ENCODE measurements around the gene HES5.

HES5 gene

DNA sequence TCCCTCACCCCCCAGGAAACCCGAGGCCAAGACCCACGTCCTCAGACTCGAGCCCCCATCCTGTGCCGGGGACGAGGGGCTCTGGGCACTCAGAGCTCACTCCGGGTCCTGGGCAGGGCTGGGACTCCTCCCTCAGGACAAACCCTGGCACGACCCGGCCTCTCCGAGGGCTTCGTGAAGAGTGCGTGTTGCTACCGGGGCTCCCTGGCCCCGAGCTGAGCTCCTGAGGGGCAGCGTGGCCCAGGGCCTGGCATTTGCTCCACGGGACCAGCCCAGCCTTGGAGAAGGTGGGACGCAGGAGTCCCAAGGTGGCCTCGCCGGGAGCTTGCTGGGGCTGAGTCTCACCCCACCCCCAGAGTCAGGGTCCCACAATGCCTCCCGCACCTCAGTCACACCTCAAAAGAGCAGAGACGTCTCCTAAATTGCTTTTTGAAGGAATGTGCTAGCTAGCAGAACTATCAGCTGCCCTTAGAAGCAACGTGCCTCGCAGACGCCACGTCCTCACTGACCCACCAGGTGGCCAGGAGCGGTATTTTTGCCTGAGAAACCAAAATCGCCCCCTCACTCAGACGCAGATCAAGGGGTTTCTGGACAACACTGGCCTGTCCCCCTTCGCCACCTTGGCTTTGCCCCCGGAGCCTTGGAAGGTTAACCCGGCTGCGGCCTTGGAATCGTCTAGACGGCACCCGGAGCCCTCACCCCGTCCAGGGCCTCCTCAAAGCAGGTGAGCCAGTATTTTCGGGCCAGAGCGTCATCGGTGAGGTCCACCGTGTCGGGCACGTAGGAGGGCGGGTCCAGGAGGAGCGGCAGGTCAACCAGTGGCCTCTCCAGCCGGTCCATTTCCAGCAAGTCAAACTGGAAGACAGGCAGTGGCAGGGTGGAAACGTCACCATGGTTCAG, 14.9 kb downstream of the HES5 start:
- DNase-seq: no peak

GRCh38 chr1:2513939-2514652, 16.0 kb downstream of the HES5 start:
- no peak for DNase-seq

- no peak for DNase-seq
These were observed 17.1 kb downstream of the HES5 start for GRCh38 chr1:2512862-2513421.

DNA sequence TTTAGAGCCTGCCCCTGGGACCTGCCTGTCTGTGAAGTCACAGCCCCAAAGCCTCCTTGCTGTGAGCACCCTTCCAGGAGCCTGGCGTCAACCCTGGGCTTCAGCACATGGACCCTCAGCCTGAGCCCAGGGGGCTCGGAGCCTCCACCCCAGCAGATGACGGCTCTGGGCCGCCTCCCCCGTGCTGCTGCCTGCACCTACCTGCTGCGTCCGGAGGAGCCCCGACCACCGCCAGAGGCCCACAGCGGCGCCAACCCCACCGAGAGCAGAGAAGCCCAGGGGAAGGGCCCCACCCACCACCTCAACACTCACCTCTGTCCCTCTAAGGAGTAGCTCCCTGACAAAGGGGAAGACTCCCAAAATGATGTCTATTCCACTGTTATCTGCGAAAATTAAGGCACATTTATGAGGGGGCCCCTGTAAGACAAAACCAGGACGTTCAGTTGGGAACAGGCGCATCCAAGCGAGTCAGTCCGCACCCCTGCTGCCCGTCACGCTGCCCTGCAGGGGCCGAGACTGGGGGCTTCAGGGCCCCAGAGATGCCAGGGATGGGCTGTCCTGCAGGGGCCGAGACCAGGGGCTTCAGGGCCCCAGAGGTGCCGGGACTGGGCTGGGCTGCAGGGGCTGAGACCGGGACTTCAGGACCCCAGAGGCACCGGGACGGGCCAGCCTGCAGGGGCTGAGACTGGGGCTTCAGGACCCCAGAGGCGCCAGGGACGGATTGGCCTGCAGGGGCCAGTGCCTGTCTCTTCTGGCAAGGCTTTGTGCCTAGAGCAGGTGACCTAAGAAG, 19.5 kb downstream of the HES5 start:
- no peak for DNase-seq

DNA sequence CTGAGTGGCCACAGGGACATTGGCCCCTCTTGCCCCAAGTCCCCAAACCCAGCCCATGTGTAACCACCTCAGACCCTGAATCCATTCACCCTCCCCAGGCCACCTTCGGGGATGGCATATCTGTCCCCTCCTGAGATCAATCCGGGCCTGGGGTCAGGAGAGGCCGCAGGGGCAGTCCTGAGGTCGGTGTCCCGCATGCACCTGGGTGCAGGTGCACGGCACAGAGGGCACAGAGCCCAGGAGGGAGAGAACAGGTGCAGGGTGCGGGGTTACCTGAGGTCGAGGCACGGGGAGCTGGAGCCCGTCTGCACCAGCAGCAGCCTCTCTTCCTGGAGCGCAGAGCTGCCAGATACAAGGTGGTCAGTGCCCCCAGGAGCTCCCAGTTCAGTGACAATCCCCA, 20.5 kb downstream of the HES5 start:
- no peak for DNase-seq

- DNase-seq: no peak
These were observed 21.3 kb downstream of the HES5 start for GRCh38 chr1:2508751-2509150.

DNA sequence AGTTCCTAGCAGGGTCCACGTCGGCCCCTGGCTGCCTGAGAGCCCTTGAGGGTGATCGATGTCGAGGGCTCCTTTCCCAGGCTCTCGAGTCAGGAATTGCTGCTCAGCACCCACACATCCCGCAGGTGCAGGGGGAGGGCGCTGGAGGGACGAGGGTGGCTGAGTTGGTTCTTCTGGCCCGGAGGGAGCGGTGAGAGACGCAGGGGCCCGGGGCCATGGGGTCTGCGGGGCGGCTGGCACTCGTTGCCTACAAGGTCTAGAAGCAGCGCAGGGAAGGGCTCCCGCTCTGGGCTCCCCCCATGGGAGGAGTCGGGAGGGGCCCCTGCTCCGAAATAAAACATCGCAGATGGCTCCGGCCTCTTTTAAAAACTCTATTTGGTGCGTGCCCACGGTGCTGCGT, 21.9 kb downstream of the HES5 start:
- DNase-seq: no peak

DNA sequence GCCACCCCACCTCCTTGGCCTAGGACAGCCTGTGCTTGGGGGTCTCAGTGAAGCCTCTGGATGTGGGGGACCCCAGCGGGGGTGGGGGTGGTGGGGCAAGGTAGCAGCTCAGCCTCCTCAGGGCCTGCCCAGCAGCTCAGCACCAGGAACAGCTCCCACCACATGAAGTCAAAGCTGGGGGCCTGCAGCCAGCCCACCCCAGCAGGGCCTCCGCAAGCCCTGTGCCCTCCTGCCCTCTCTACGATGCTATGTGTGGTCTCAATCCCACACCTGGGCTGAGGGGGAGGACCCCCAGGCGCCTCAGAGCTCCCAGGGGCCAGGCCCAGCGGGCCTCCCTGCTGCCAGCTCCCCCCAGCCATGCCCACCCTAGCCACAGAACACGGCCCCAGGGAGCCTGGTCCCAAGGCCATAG, 22.3 kb downstream of the HES5 start:
- DNase-seq: no peak

DNA sequence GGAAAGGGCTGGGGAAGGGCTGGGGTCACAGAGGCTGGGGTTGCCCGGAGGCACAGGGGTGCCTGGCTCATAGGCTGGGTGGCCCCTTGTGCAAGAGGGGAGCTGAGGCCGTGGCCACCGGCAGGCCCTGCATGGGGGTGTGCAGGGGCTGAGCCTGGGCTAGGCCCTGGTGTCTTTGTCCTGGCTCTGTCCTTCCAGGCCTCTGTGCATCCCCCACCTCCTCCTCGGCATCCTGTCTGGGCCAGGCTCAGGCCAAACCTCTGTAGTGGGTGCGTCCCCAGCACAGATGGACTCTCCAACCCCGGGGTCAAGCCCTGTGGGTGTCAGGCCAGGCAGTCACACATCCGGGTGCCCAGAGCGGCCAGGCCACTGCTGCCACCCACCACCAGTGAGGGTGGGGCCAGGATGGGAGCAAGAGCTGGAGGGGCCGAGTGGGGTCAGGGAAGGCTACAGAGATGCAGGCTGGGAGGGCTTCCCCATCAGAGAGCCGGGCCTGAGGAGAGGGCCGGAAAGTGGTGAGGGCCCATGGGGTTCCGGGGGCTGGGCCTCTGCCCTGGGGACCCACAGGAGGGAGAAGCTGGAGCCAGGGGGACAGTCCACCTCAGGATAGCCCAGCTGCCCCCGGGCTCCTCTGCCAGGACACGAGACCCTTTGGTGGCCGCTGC, 23.0 kb downstream of the HES5 start:
- no peak for DNase-seq

DNA sequence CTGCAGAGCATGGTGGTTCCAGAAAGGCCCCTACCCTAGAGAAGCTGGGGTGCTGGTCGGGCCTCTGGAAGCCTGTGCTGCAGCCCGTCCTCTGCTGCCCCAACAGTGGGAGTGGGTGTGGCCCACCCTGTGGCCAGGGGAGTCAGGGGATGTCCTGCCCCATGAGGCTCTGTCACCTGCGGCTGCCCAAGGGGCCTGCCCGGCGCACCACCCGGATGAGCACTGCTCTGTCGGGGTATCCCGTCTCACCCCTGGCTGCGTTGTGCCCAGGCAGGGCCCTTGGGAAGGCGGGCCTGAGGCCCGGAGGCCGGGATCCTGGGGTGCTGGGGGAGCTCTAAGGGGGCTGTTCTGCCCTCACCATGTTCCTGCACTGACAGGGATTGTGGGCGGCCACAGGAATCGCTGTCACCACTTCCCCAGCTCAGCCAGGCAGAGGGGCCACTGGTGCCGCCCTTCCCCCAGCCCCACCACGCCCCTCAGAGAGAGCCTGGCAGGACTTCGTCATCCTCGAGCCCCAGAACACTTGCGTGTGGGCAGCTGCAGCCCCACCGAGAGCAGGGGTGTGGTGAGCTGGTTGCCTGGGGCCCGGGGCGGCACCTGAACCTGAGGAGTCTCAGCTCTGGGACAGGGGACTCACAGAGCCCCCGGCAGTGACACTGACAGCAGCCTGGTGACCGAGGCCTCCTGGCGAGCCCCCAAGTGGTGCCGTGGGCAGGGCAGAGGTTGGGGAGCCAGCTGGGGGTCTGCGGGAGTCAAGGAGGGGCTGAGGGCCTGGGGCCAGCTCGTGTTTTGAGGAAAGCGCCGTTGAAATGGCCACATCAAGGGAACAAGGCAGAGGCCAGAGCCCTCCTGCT, 23.8 kb downstream of the HES5 start:
- no peak for DNase-seq

GRCh38 chr1:2505461-2505994, 24.5 kb downstream of the HES5 start:
- DNase-seq: no peak

- no peak for DNase-seq
These were observed 25.2 kb downstream of the HES5 start for GRCh38 chr1:2504949-2505272.

- no peak for DNase-seq
These were observed 25.7 kb downstream of the HES5 start for GRCh38 chr1:2504225-2504948.

- no peak for DNase-seq
These were observed 26.4 kb downstream of the HES5 start for GRCh38 chr1:2503554-2504224.

- no peak for DNase-seq
These were observed 27.2 kb downstream of the HES5 start for GRCh38 chr1:2502661-2503553.

- no peak for DNase-seq
These were observed 27.9 kb downstream of the HES5 start for GRCh38 chr1:2502210-2502609.

DNA sequence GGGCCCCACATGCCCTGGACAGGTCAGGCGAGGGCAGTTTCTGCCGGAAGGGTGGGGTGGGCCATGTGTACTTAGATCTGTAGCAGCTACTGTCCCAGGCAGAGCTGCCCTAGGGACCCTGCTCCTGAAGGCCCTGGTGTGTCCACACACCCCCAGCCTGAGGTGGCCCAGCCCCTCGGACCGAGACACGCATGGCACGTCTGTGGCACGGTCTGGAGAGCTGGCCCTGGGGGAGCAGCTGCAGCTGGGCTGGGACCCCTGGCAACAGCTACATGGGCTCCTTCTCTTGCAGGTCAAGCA, 28.3 kb downstream of the HES5 start:
- DNase-seq: no peak

GRCh38 chr1:2501041-2501819, 28.8 kb downstream of the HES5 start:
- no peak for DNase-seq

Data from NCI-H1105 treated with DMSO at 0.1 percent for 48 hours (cell line).